HG03135 (cell line): ENCODE results near the gene ALPI.

Experiments used
- ATAC-seq: cut with Tn5 transposase; IDR thresholded peaks from one replicate; pipeline ENCODE4 v1.9.1; 2021; ENCODE audit warnings: mild to moderate bottlenecking, moderate library complexity; ENCODE audit not compliant: unreplicated experiment

The ALPI gene

DNA sequence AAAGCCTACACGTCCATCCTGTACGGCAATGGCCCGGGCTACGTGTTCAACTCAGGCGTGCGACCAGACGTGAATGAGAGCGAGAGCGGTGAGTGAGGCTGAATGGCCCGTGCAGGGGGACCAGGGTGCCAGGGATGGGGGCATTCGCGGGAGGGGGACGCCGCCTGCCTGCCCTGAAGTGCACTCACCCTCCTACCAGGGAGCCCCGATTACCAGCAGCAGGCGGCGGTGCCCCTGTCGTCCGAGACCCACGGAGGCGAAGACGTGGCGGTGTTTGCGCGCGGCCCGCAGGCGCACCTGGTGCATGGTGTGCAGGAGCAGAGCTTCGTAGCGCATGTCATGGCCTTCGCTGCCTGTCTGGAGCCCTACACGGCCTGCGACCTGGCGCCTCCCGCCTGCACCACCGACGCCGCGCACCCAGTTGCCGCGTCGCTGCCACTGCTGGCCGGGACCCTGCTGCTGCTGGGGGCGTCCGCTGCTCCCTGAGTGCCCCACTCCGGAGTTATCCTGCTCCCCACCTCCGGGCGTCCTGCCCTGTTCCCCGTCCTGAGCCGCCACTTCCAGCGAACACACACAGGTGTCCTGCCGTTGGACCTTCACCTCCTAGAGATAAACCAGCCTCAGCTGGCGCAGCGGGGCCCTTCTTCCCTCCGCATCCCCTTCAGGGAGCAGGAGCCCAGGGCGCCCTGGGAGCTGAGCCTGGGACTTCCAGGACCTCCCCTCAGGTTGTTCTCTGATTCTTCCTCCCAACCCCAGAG, 2.9 kb downstream of the ALPI start:
- no peak for ATAC-seq

- no peak for ATAC-seq
These were observed 3.6 kb downstream of the ALPI start for GRCh38 chr2:232459419-232460035.

GRCh38 chr2:232460171-232460570, 4.2 kb downstream of the ALPI start:
- ATAC-seq: no peak

GRCh38 chr2:232463701-232464543, 8.0 kb downstream of the ALPI start:
- no peak for ATAC-seq

GRCh38 chr2:232464544-232464885, 8.6 kb downstream of the ALPI start:
- ATAC-seq: no peak

DNA sequence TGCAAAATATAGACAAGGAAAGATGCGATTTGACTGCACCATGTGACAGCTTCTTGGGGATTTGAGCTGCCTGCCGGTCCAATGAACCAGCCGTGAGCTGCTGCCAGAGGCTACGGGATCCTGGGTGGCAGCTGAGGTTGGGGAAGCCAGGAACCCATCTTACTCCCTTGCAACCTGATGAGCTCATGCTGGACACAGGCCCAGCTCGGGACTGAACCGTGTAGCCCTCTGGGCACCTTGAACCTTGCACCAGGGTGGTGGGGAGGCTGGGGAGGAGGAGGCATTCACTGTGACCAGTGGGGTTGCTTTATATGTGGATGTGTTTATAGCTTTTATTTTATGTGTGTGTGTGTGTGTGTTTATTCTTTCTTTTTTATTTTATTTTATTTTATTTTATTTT, 9.1 kb downstream of the ALPI start:
- no peak for ATAC-seq

DNA sequence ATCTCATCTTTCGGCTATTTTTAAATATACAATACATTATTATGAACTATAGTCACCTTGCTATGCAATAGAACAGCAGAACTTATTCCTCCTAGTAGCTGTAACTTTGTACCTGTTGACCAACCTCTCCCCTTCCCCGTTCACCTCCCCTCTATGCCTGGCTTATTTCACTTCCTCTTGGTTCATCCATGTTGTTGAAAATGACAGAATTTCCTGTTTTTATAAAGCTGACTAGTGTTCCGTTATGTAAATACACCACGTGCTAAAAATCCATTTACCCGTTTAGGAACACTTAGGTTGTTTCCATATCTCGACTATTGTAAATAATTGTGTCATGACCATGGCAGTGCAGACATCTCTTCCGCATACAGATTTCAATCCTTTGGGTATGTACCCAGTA, 10.3 kb downstream of the ALPI start:
- ATAC-seq: no peak

GRCh38 chr2:232473467-232473890, 17.5 kb downstream of the ALPI start:
- no peak for ATAC-seq

- ATAC-seq: no peak
These were observed 20.1 kb downstream of the ALPI start for GRCh38 chr2:232476045-232476444.

- ATAC-seq: no peak
These were observed 20.8 kb downstream of the ALPI start for GRCh38 chr2:232476791-232477190.

DNA sequence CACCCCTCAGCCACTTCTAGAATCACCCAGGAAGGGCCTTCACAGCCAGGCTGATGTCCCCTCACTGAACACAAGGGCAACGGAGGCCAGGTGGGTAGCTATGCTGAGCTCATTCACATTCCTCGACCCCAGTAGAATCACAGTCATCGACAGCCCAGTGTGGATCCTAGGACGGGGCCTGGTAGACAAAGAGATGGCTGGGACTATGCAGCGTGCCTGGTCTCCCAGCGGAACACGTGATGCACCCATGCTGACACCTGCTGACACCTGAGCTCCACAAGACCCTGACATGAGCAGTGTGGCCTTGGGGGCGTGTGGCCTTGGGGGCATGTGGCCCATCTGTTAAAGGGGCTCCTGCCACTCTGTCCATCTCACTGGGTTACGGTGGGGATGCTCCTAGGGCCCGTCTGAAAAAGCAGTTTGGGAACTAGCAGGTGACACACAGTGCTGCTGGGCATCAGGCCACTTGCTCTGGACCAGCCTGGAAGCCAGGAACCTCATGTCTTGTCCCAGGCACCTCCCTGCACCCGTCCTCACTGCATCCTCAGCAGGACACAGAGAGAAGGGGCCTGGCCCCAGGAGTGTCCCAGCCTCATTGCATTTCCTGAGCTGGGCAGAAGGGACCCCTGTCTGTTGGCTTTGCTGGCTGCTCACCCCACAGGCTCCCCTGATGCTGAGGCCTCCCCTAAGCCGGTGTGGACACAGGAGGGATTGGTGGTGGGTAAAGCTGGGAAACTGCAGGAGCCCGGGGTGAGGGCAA, 22.0 kb downstream of the ALPI start:
- no peak for ATAC-seq

DNA sequence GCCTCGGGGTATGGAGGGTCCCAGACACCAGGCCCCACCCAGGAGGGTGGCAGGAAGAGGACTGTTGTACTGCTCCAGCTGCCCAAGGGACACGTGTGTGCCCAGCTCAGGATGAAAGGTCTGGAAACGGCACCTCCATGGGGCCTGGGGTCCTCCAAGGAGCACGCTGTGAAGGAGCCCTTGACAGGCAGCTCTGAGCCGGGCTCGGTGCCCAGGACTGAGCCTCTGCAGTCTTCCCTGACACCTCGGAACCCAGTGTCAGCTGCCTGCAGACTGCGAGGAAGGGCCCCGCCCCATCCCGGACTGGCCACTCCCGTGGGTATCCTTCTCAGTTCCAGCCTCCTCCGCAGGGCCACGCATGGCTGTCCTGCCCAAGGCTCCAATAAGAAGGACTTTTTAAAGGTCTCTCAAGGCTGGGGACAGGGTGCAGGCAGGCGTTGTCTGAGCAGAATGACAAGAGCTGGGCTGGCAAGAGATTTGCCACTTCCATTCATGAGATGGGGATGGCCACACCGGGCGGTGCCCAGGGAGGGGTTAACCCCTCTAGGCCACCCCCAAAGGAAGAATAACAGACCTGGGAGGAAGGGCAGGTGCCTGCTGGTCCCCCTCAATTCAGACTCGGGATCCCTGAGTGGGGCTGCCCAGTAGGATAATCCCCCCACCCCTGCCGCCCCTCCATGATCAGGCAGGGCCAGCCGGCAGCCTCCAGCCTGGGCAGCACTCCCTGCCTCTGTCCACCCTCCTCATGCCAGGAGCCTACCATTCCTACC, 22.8 kb downstream of the ALPI start:
- ATAC-seq: no peak

DNA sequence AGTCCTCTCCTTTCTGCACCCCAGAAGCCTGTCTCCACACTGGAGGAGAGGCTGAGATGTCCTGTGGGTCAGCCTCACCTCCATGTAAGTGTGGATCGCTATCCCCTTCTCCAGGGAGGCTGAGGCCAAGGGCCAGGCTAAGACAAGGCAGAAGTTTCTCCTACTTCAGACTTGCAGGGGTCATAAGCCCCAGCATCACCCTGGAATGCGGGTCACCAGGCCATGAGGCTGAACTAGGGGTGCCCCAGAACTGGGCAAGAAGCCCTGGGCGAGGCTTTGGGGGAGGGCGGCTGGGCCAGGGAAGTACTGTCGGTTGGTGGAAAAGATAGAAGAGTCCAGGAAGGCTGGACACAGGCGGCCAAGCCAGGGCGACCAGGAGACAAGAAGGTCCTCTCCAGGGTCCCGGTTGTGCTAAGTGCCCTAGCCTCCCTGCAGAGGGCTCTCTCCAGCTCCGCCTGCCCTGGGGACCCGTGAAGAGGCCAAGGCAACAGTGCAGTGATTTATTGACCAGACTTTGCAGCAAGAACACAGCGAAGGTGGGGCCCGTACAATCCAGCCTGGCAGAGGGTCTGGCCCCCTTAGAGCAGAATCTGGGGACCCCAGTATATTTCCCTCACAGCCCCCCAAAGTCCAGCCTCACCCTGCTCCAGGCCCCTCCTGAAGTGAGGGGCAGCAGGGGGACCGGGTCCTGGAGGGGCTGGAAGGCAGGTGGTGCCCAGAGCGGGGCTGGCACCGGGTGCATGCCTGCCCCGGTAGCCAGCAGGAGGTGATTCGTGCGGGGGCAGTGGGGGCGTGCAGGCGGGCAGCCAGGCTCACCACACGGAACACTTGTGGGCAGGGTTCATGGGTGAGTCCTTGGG, 23.6 kb downstream of the ALPI start:
- ATAC-seq: no peak

DNA sequence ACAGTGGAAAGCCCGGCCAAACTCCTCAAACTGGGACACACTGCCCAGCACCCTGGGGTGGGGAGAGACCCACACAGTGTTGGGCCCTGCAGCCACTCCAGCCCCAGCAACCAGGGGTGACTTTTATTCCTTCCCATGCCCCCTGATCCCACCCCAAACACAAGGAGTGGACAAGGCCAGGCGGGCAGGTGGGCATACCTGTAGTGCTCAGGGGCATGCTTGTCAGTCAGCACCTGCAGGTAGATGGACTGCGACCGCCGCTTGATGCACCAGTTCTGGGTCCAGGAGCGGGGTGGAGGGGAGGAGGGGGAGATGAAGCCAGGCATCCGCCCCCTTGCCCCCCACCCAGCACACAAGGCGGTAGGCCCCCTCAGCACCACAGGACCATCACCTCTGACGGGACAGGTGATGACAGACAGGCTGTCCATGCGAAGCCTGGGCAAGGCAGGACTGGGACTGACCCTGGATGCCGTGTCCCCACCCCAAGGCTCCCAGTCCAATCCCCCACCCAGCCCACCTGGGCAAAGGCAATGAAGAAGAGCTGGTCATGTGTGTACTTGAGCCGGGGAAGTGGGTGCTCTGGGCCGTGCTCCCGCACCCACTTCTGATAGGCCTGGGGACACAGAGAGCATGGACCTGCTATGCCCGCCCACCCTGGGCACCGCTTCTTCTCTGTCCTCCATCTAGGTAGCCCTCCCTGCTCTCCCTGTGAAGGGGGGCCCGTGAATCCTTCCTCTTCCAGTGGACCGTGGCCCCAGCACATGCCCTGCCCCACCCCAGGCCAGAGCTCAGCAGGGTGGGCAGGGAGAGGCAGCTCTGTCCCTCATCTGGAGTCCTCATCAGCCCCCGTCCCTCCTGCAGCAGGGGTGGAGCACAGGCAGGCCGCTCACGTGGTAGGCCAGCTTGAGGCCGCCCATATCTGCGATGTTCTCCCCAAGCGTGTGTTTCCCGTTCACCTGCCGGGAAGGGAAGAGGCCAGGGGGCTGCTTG, 24.5 kb downstream of the ALPI start:
- no peak for ATAC-seq

DNA sequence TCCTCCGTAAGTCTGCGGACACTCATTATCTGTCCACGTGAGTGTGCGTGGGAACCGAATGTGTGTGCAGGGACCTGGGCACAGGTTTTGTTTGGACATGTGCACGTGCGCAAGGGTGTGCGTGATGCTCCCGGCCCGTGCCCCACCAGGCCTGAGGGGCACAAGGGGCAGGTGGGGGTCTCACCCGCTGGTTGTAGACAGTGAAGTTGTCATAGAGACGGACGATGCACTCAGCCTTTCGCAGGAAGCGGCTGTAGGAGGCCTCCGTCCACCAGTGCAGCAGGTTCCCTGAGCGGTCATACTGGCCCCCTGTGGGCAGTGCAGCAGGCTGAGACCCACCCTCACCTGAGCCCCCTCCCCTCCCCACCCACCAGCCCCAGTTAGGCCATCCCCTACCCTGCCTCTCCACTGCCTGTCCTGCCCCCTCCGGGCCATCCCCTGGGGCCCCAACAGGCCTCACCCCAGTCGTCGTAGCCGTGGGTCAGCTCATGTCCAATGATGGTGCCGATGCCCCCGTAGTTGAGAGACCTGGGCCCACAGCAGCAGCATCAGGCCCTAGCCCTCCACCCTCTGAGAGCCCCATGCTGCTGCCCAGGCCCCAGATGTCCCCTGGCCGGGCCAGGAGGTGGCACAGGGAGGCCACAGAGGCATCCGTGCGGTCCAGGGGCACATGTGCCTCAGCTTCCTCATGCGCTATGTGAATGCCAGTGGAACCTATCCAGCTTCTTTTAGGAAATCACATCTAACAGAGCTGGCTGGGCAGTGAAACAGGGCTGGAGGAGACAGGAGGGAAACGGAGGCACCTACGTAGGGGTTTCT, 25.6 kb downstream of the ALPI start:
- ATAC-seq: no peak

- ATAC-seq: no peak
These were observed 26.6 kb downstream of the ALPI start for GRCh38 chr2:232482301-232483238.
